ENCODE data around the gene LRRN1.

GRCh38 chr3:3783210-3783609 lies 16.0 kb upstream of the LRRN1 start:
- TF ChIP-seq CTCF (IDR thresholded peaks at IDR 0.05; ENCODE audit: insufficient read depth, low read length, poor library complexity, severe bottlenecking) (no peak), EZH2phosphoT487 (conservative IDR thresholded peaks at IDR 0.05; ENCODE audit: low read length) (no peak)
